Stomach (tissue), 9 donors: ENCODE results near the gene WT1. TPM values are rescaled to one million over a fixed set of nuclear protein-coding genes. Genes with fewer than 3 reads are reported as not detected.

Experiments used
- DNase-seq, 2 donors: peaks; one replicate each; pipeline versions ENCODE4 v3.0.0 to v3.0.0-alpha.2; 2013 to 2019
- H3K27ac ChIP-seq, 5 donors: fragments of 200-600 bp in 4 of 5; sonication (generic) in 4 of 5; one replicate each; pipeline ENCODE4 v1.5.1; 2013 to 2019; ENCODE audit warnings: mild to moderate bottlenecking in 1 of 5, moderate library complexity in 1 of 5
- H3K27me3 ChIP-seq, 3 donors: fragments of 200-600 bp; sonication (generic); one replicate each; pipeline ENCODE4 v1.5.1; 2017 to 2019; ENCODE audit warnings: mixed run types in 1 of 3
- H3K36me3 ChIP-seq, 4 donors: fragments of 200-600 bp; sonication (generic); 1 replicate in 3 of 4; 2 replicates in 1 of 4; pipeline ENCODE4 v1.5.1; 2016 to 2019
- H3K4me1 ChIP-seq, 4 donors: fragments of 200-600 bp; sonication (generic); one replicate each; pipeline ENCODE4 v1.5.1; 2016 to 2019
- H3K4me3 ChIP-seq, 4 donors: fragments of 200-600 bp; sonication (generic) in 3 of 4; one replicate each; pipeline ENCODE4 v1.5.1; 2016 to 2019; ENCODE audit warnings: mild to moderate bottlenecking in 1 of 4
- H3K9me3 ChIP-seq, 4 donors: fragments of 200-600 bp; sonication (generic); one replicate each; pipeline ENCODE4 v1.5.1; 2016 to 2019
- EP300 ChIP-seq: sonication (generic); formaldehyde crosslinking; IDR thresholded peaks from one replicate; pipeline ENCODE4 v1.6.1; 2017; ENCODE audit warnings: antibody characterized with exemption
- POLR2A ChIP-seq, 4 donors: fragments of 450-650 bp; IDR thresholded peaks; one replicate each; pipeline ENCODE4 v1.6.1; 2016; ENCODE audit warnings: antibody characterized with exemption in 4 of 4, control low read depth in 2 of 4, mild to moderate bottlenecking in 1 of 4, moderate library complexity in 1 of 4
- POLR2AphosphoS5 ChIP-seq, 3 donors: sonication (generic); formaldehyde crosslinking; IDR thresholded peaks; one replicate each; pipeline ENCODE4 v1.6.1; 2016; ENCODE audit warnings: antibody characterized with exemption in 3 of 3
- WGBS, 5 donors: extraction: QIAGEN DNeasy Blood & Tissue Kit in 3 of 5; methylation state at CpG; one replicate each; pipeline versions ENCODE4 v1.1.5 to v1.1.7; 2013 to 2018; 5-methylcytosine and 5-hydroxymethylcytosine counted together
- intact Hi-C: fragments of 100-400 bp; cut with DNase I; formaldehyde crosslinking; loops from one replicate; pipeline ENCODE4 v1.15.1; 2023; ENCODE audit warnings: low total_unique reads
- polyA plus RNA-seq, 3 donors: library from polyadenylated mRNA; stranded (reverse); fragments of 200-250 nt; gene quantifications; one replicate each; pipeline ENCODE4 v1.2.3, GENCODE V29; 2013
- total RNA-seq, 5 donors: library from RNA; depleted of rRNA; stranded (reverse); fragments of >200 nt; gene quantifications; one replicate each; pipeline versions ENCODE4 v1.1.0 to v1.2.3, GENCODE V29; 2014 to 2016
- TF ChIP-seq, protein P1 (sequence below), 7 experiments: fragments of 450-650 bp in 4 of 7; fragments of 200-600 bp in 3 of 7; sonication (generic) in 3 of 7; IDR thresholded peaks; one replicate each; pipeline ENCODE4 v1.5.1; 2016 to 2019; ENCODE audit warnings: antibody characterized with exemption in 7 of 7, control low read depth in 2 of 7, mild to moderate bottlenecking in 1 of 7
- donor health status: healthy with polysubstance abuse.
- donor health status: Bipolar disorder and iron deficiency.
- donor health status: healthy.

Gene WT1
- total and polyA plus RNA-seq, 8 donors = 0.31 to 3.1 TPM; not detected in 6

GRCh38 chr11:32438346-32438865 lies 3.1 kb upstream of the WT1 start:
- Histone ChIP-seq H3K36me3 (no peaks in the 10 kb centered on the region), H3K27me3 (peaks cover 62 to 99% (median 92%) of the 10 kb centered on the region in 3 donors), H3K4me1 (peaks cover 28 to 62% (median 52%) of the 10 kb centered on the region in 4 donors), H3K27ac (no peak overlapping the region), H3K9me3 (no peaks in the 10 kb centered on the region), H3K4me3 (peak overlapping the region in 1 of 4 donors; percentile 14)
- no peak for TF ChIP-seq POLR2AphosphoS5 (IDR thresholded peaks at IDR 0.05)
- TF ChIP-seq POLR2A (IDR thresholded peaks at IDR 0.05) = no peak
- TF ChIP-seq, protein P1, sequence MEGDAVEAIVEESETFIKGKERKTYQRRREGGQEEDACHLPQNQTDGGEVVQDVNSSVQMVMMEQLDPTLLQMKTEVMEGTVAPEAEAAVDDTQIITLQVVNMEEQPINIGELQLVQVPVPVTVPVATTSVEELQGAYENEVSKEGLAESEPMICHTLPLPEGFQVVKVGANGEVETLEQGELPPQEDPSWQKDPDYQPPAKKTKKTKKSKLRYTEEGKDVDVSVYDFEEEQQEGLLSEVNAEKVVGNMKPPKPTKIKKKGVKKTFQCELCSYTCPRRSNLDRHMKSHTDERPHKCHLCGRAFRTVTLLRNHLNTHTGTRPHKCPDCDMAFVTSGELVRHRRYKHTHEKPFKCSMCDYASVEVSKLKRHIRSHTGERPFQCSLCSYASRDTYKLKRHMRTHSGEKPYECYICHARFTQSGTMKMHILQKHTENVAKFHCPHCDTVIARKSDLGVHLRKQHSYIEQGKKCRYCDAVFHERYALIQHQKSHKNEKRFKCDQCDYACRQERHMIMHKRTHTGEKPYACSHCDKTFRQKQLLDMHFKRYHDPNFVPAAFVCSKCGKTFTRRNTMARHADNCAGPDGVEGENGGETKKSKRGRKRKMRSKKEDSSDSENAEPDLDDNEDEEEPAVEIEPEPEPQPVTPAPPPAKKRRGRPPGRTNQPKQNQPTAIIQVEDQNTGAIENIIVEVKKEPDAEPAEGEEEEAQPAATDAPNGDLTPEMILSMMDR (IDR thresholded peaks at IDR 0.05) = no peak
- TF ChIP-seq EP300 = no peak
- DNase-seq = no peak
- intact Hi-C loops = no loop called here
- 7 to 12% (median 8%) methylated on average over 16 of the region's 16 CpGs for WGBS, 5 donors

DNA sequence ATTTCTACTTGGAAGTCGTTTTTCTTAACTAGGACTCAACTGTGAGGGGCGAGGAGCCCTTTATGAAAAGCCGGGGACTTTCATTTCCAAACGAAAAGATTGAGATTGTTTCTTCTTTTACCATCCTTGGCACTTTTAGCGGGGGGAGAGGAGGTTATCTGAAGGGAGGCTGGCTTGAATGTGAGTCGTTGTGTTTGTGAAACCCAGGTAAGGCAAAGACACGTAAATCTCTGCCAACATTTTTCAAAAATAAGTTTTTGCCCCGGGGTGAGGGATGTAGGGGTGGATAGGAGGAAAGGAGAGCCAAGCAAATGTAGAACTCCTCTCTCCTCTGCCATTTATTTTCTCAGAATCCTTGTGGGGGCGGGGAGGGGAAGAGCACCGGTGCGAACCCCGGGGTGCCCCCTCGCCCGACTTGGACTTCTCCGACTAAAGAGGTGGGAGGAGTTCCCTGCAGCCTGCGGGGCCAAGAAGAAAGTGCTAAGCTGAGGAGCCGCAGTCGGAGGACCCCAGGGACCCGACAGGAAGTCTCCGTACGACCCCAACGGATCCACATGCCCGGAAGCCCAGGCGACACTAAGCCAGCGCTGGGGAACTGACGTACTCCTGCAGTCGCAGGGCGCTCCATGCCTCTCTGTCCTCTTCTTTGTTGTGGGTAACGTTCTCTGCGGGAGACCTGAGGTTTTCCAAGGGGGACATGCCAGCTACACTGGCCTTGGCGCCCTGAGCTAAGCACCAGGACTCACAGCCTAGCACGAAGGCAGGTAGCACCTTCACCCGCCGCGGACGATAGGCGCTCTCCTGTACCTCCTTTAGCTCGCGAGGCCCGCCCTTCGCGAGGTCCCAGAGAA lies 2.4 kb upstream of the WT1 start:
- DNase-seq = peak in 1 of 2 donors; percentile 54
- Histone ChIP-seq H3K27me3 (peaks cover 62 to 100% (median 95%) of the 10 kb centered on the region in 3 donors), H3K36me3 (no peaks in the 10 kb centered on the region), H3K4me3 (no peak overlapping the region), H3K9me3 (no peaks in the 10 kb centered on the region), H3K4me1 (peaks cover 35 to 68% (median 55%) of the 10 kb centered on the region in 4 donors), H3K27ac (no peak overlapping the region)
- intact Hi-C loops = no loop called here
- WGBS, 5 donors = 6 to 21% (median 9%) methylated on average over 30 to 42 of the region's 42 CpGs
- TF ChIP-seq, protein P1 (IDR thresholded peaks at IDR 0.05) = no peak
- TF ChIP-seq POLR2A (IDR thresholded peaks at IDR 0.05) (no peak), EP300 (no peak), POLR2AphosphoS5 (IDR thresholded peaks at IDR 0.05) (no peak)

DNA sequence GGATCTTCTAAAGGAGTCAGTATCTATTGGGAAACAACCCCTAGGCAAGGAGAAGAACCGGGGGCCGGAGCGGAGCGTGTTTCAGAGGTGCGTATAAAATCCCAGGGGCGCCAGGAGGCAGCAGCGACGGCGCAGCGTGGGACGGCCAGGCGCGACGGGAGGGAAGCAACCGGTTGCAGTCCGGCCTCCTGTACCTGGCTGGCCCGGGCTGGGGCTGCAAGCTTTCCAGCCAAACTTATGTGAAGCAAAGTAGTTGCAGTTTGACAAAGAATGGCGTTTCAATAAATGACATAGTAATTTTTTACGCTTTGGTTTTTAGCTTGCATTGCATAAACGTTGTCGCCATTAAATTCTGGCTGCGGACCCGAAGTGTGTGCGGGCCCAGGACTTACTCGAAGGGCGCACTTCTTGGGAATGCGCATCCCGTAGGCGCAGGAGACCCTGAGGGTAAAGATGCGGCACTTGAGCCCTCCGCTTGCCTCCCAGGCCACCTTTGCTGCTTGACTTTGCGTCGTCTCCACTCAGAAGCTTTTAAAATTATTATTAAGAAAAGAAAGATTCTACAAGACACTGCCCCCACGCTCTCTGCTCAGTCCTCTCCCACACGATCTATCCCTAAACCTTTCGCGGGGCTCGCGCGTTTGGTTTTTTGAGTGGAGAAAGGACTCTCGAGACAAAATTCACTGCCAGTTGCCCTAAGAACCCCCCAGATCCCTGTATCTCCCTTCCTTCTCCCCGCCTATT lies 1.6 kb upstream of the WT1 start:
- intact Hi-C loops = no loop called here
- H3K36me3 ChIP-seq = no peaks in the 10 kb centered on the region
- TF ChIP-seq POLR2AphosphoS5 (IDR thresholded peaks at IDR 0.05) (no peak), EP300 (no peak), POLR2A (IDR thresholded peaks at IDR 0.05) (no peak)
- TF ChIP-seq, protein P1 (IDR thresholded peaks at IDR 0.05) = no peak
- no peak for DNase-seq
- H3K4me1 ChIP-seq = peaks cover 36 to 68% (median 55%) of the 10 kb centered on the region in 4 donors
- no peak overlapping the region for H3K27ac ChIP-seq
- 7 to 11% (median 10%) methylated on average over 42 of the region's 42 CpGs for WGBS, 5 donors
- H3K4me3 ChIP-seq = peak overlapping the region in 1 of 4 donors; percentile 3
- H3K9me3 ChIP-seq = no peaks in the 10 kb centered on the region
- peaks cover 68 to 100% (median 98%) of the 10 kb centered on the region in 3 donors for H3K27me3 ChIP-seq
